Body of pancreas (tissue), 4 donors: Measurements from ENCODE around the gene FAM72C.
"Not testable (repeated sequence)": the region's sequence is repeated elsewhere in the genome, so short reads cannot be mapped to it uniquely, and the experiment has no call there.

ENCODE experiments used
- CTCF ChIP-seq, 7 experiments: fragments of 450-650 bp in 4 of 7; fragments of 200-600 bp in 3 of 7; sonication (generic) in 3 of 7; IDR thresholded peaks; one replicate each; pipeline ENCODE4 v1.5.1; 2016 to 2019; ENCODE audit warnings: antibody characterized with exemption in 7 of 7
- POLR2A ChIP-seq, 3 donors: fragments of 450-650 bp; IDR thresholded peaks; one replicate each; pipeline ENCODE4 v1.6.1; 2016; ENCODE audit warnings: antibody characterized with exemption in 3 of 3, mild to moderate bottlenecking in 2 of 3

GRCh38 chr1:143955930-143956329, 15.9 kb downstream of the FAM72C start:
- not testable (repeated sequence) for TF ChIP-seq CTCF, POLR2A (IDR thresholded peaks at IDR 0.05)
